Activated CD4-positive, alpha-beta T cell treated with anti-CD3 and anti-CD28 coated beads for 36 hours (primary cell): ENCODE measurements around the gene ZNF185. TPM values are rescaled to one million over a fixed set of nuclear protein-coding genes. Genes with fewer than 3 reads are reported as not detected.
A peak's percentile ranks its signal among the peaks of the same experiment; 100 is the strongest.

Experiments used
- ATAC-seq: fragments of 200-7000 bp; cut with Tn5 transposase; one replicate; pipeline ENCODE4 v1.10.0; 2021; ENCODE audit warnings: mild to moderate bottlenecking, moderate library complexity
- CTCF ChIA-PET: fragments of 350-600 bp; sonication (Branson Sonifier 250); formaldehyde crosslinking; loops from one replicate; lab custom pipeline; 2021; ENCODE audit warnings: antibody characterized with exemption; lab: Charles Lee
- POLR2A ChIA-PET: fragments of 350-600 bp; sonication (Branson Sonifier 250); formaldehyde crosslinking; loops from one replicate; lab custom pipeline; 2021; ENCODE audit warnings: antibody characterized with exemption, inconsistent platforms; lab: Charles Lee
- DNase-seq: peaks from one replicate; pipeline ENCODE4 v3.0.0-alpha.2; 2020
- H3K27ac Mint-ChIP-seq: one replicate; pipeline ENCODE4 v1.8.0; 2021; ENCODE audit warnings: mixed read lengths
- H3K27me3 Mint-ChIP-seq: one replicate; pipeline ENCODE4 v1.8.0; 2021; ENCODE audit warnings: mixed read lengths
- H3K36me3 Mint-ChIP-seq: one replicate; pipeline ENCODE4 v1.8.0; 2021; ENCODE audit warnings: low read depth, mixed read lengths
- H3K4me1 Mint-ChIP-seq: one replicate; pipeline ENCODE4 v1.8.0; 2021; ENCODE audit warnings: mixed read lengths
- H3K4me3 Mint-ChIP-seq: one replicate; pipeline ENCODE4 v1.8.0; 2021; ENCODE audit warnings: mild to moderate bottlenecking, moderate library complexity, mixed read lengths
- H3K9me3 Mint-ChIP-seq: one replicate; pipeline ENCODE4 v1.8.0; 2021; ENCODE audit warnings: low read depth, mixed read lengths
- intact Hi-C, 2 experiments: fragments of 100-400 bp; cut with DNase I in 1 of 2; cut with micrococcal nuclease in 1 of 2; formaldehyde crosslinking; loops; one replicate each; pipeline versions ENCODE4 v1.14.2 to v1.15.1; 2022 to 2024; cut with DNase I, micrococcal nuclease
- total RNA-seq, 2 experiments: library from RNA; stranded (reverse); gene quantifications; one replicate each; pipeline ENCODE4 v1.2.3, GENCODE V29; 2021

Gene ZNF185
- total RNA-seq, 2 experiments from 2014 or later: 2.0 to 2.1 TPM

GRCh38 chrX:152925835-152926234 lies 28.0 kb downstream of the ZNF185 start:
- Mint-ChIP-seq H3K9me3 (no peaks in the 10 kb centered on the region), H3K27me3 (no peaks in the 10 kb centered on the region), H3K4me3 (no peak overlapping the region), H3K36me3 (no peaks in the 10 kb centered on the region), H3K4me1 (peaks cover 9% of the 10 kb centered on the region), H3K27ac (no peak overlapping the region)
- ATAC-seq (no peak), DNase-seq (no peak)
- ChIA-PET CTCF (interaction anchor here (0.7 kb wide), 1 partner anchor 20 kb away, joined by 3 read pairs; no protein-coding TSS in a partner anchor), POLR2A (no interaction called here)
- intact Hi-C loops: loop anchor here in 1 of 2 experiments (2.0 to 10.0 kb wide), 3 partner anchors 94 to 1177 kb away; partner anchors contain the start of genes CETN2, GABRQ and NSDHL

- H3K27me3 Mint-ChIP-seq: no peaks in the 10 kb centered on the region
- no peak overlapping the region for H3K27ac Mint-ChIP-seq
- POLR2A ChIA-PET: no interaction called here
Observed at GRCh38 chrX:152926279-152926678, 28.4 kb downstream of the ZNF185 start.

GRCh38 chrX:152926923-152927322 lies 29.1 kb downstream of the ZNF185 start:
- Mint-ChIP-seq H3K27me3 (no peaks in the 10 kb centered on the region), H3K4me3 (no peak overlapping the region), H3K4me1 (peaks cover 9% of the 10 kb centered on the region), H3K9me3 (no peaks in the 10 kb centered on the region), H3K27ac (no peak overlapping the region), H3K36me3 (no peaks in the 10 kb centered on the region)
- ChIA-PET CTCF (interaction anchor here (0.8 kb wide), 1 partner anchor 14 kb away, joined by 3 read pairs; no protein-coding TSS in a partner anchor), POLR2A (no interaction called here)
- intact Hi-C loops: loop anchor here in 1 of 2 experiments (2.0 to 10.0 kb wide), 3 partner anchors 95 to 1178 kb away; partner anchors contain the start of genes CETN2, GABRQ and NSDHL
- no peak for DNase-seq
- no peak for ATAC-seq

More at GRCh38 chrX:152926279-152926678, 28.4 kb downstream of the ZNF185 start:
- intact Hi-C loops: loop anchor here in 1 of 2 experiments (2.0 to 10.0 kb wide), 3 partner anchors 94 to 1177 kb away; partner anchors contain the start of genes CETN2, GABRQ and NSDHL
- ATAC-seq (peak; percentile 96), DNase-seq (peak; percentile 78)
- H3K4me3 Mint-ChIP-seq: no peak overlapping the region
- CTCF ChIA-PET: interaction anchor here (0.7 kb wide), 1 partner anchor 20 kb away, joined by 3 read pairs; no protein-coding TSS in a partner anchor
- H3K9me3 Mint-ChIP-seq: no peaks in the 10 kb centered on the region
- H3K4me1 Mint-ChIP-seq: peaks cover 9% of the 10 kb centered on the region
- no peaks in the 10 kb centered on the region for H3K36me3 Mint-ChIP-seq

GRCh38 chrX:152927858-152928760 lies 30.2 kb downstream of the ZNF185 start:
- Mint-ChIP-seq H3K27me3 (no peaks in the 10 kb centered on the region), H3K36me3 (no peaks in the 10 kb centered on the region), H3K4me1 (peaks cover 9% of the 10 kb centered on the region), H3K9me3 (no peaks in the 10 kb centered on the region), H3K4me3 (no peak overlapping the region), H3K27ac (no peak overlapping the region)
- DNase-seq: no peak
- no peak for ATAC-seq
- ChIA-PET CTCF (no interaction called here), POLR2A (no interaction called here)
- intact Hi-C loops: loop anchor here in 1 of 2 experiments (2.0 to 10.0 kb wide), 3 partner anchors 96 to 1179 kb away; partner anchors contain the start of genes CETN2, GABRQ and NSDHL

GRCh38 chrX:152928761-152929400 lies 31.0 kb downstream of the ZNF185 start:
- Mint-ChIP-seq H3K4me3 (no peak overlapping the region), H3K4me1 (peaks cover 9% of the 10 kb centered on the region), H3K27me3 (no peaks in the 10 kb centered on the region), H3K36me3 (no peaks in the 10 kb centered on the region), H3K27ac (no peak overlapping the region), H3K9me3 (no peaks in the 10 kb centered on the region)
- DNase-seq (no peak), ATAC-seq (no peak)
- ChIA-PET CTCF (no interaction called here), POLR2A (no interaction called here)
- intact Hi-C loops: loop anchor here in 1 of 2 experiments (5.0 to 10.0 kb wide), 2 partner anchors 97 to 294 kb away; partner anchors contain the start of genes CETN2, GABRQ and NSDHL

GRCh38 chrX:152929898-152930297 lies 32.0 kb downstream of the ZNF185 start:
- POLR2A ChIA-PET: no interaction called here
- no peak for DNase-seq
- ATAC-seq: no peak
- H3K27ac Mint-ChIP-seq: no peak overlapping the region
- CTCF ChIA-PET: no interaction called here
- H3K27me3 Mint-ChIP-seq: no peaks in the 10 kb centered on the region
- H3K4me3 Mint-ChIP-seq: no peak overlapping the region
- no peaks in the 10 kb centered on the region for H3K36me3 Mint-ChIP-seq
- H3K4me1 Mint-ChIP-seq: peaks cover 7% of the 10 kb centered on the region
- H3K9me3 Mint-ChIP-seq: no peaks in the 10 kb centered on the region
- intact Hi-C loops: loop anchor here in 1 of 2 experiments (5.0 to 10.0 kb wide), 2 partner anchors 98 to 295 kb away; partner anchors contain the start of genes CETN2, GABRQ and NSDHL

- CTCF ChIA-PET: interaction anchor here (1.0 kb wide), 1 partner anchor 11 kb away, joined by 3 read pairs; no protein-coding TSS in a partner anchor
- no peaks in the 10 kb centered on the region for H3K27me3 Mint-ChIP-seq
- no peak overlapping the region for H3K27ac Mint-ChIP-seq
Observed at GRCh38 chrX:152930516-152930915, 32.6 kb downstream of the ZNF185 start.

GRCh38 chrX:152932144-152932543 lies 34.3 kb downstream of the ZNF185 start:
- ATAC-seq: no peak
- Mint-ChIP-seq H3K9me3 (no peaks in the 10 kb centered on the region), H3K36me3 (no peaks in the 10 kb centered on the region), H3K27ac (no peak overlapping the region), H3K4me1 (no peaks in the 10 kb centered on the region), H3K4me3 (no peak overlapping the region), H3K27me3 (no peaks in the 10 kb centered on the region)
- intact Hi-C loops: no loop called here
- no peak for DNase-seq
- POLR2A ChIA-PET: no interaction called here
- CTCF ChIA-PET: no interaction called here

More at GRCh38 chrX:152930516-152930915, 32.6 kb downstream of the ZNF185 start:
- no peak for ATAC-seq
- intact Hi-C loops: no loop called here
- no peaks in the 10 kb centered on the region for H3K36me3 Mint-ChIP-seq
- H3K4me1 Mint-ChIP-seq: peaks cover 7% of the 10 kb centered on the region
- POLR2A ChIA-PET: no interaction called here
- H3K9me3 Mint-ChIP-seq: no peaks in the 10 kb centered on the region
- no peak for DNase-seq
- no peak overlapping the region for H3K4me3 Mint-ChIP-seq

- intact Hi-C loops: no loop called here
- Mint-ChIP-seq H3K4me1 (no peaks in the 10 kb centered on the region), H3K27ac (no peak overlapping the region), H3K36me3 (no peaks in the 10 kb centered on the region), H3K27me3 (no peaks in the 10 kb centered on the region), H3K9me3 (no peaks in the 10 kb centered on the region), H3K4me3 (no peak overlapping the region)
- ChIA-PET POLR2A (no interaction called here), CTCF (interaction anchor here (0.6 to 1.3 kb wide), 2 partner anchors 9 to 154 kb away, joined by 3 to 6 read pairs; no protein-coding TSS in a partner anchor)
- DNase-seq (no peak), ATAC-seq (no peak)
Observed at GRCh38 chrX:152932598-152933175, 34.8 kb downstream of the ZNF185 start.

- H3K9me3 Mint-ChIP-seq: no peaks in the 10 kb centered on the region
- no peaks in the 10 kb centered on the region for H3K4me1 Mint-ChIP-seq
- intact Hi-C loops: no loop called here
- ChIA-PET CTCF (no interaction called here), POLR2A (no interaction called here)
- no peak overlapping the region for H3K4me3 Mint-ChIP-seq
- H3K36me3 Mint-ChIP-seq: no peaks in the 10 kb centered on the region
- no peak for DNase-seq
- no peaks in the 10 kb centered on the region for H3K27me3 Mint-ChIP-seq
- no peak for ATAC-seq
- no peak overlapping the region for H3K27ac Mint-ChIP-seq
Observed at GRCh38 chrX:152936306-152936705, 38.4 kb downstream of the ZNF185 start.

GRCh38 chrX:152937236-152937635 lies 39.4 kb downstream of the ZNF185 start:
- H3K36me3 Mint-ChIP-seq: no peaks in the 10 kb centered on the region
- POLR2A ChIA-PET: no interaction called here
- no peaks in the 10 kb centered on the region for H3K9me3 Mint-ChIP-seq
- DNase-seq: no peak
- H3K27ac Mint-ChIP-seq: no peak overlapping the region
- no peak overlapping the region for H3K4me3 Mint-ChIP-seq
- intact Hi-C loops: no loop called here
- no peak for ATAC-seq
- H3K27me3 Mint-ChIP-seq: no peaks in the 10 kb centered on the region
- peaks cover under 1% of the 10 kb centered on the region for H3K4me1 Mint-ChIP-seq
- CTCF ChIA-PET: interaction anchor here (0.6 kb wide), 1 partner anchor 603 kb away, joined by 3 read pairs; no protein-coding TSS in a partner anchor
